Measurements from ENCODE around the gene MRPL17.
"Not testable (repeated sequence)": the region's sequence is repeated elsewhere in the genome, so short reads cannot be mapped to it uniquely, and the experiment has no call there.

MRPL17 gene

GRCh38 chr11:6682936-6683861 lies at the start of gene MRPL17:
Gene MRPL17, minus strand, starts transcription at chr11:6683340. Its CDS starts 44 bp downstream, at chr11:6683296.
- no peaks in the 10 kb centered on the region for H3K36me3 ChIP-seq (ENCODE audit: control insufficient read depth, insufficient read depth, low read length)
- peaks cover 11% of the 10 kb centered on the region for H3K4me1 ChIP-seq (ENCODE audit: control insufficient read depth, insufficient read depth, low read length)
- no peaks in the 10 kb centered on the region for H3K27me3 ChIP-seq (ENCODE audit: control insufficient read depth, insufficient read depth, low read length)
- H3K4me3 ChIP-seq (ENCODE audit: low read length) = peak within 1 kb of the TSS; percentile 99
- H3K9ac ChIP-seq (ENCODE audit: low read length) = peak within 1 kb of the TSS; percentile 95
- peak within 1 kb of the TSS; percentile 97 for H3K27ac ChIP-seq (ENCODE audit: low read depth, low read length)

- Histone ChIP-seq H3K36me3 (ENCODE audit: control insufficient read depth, insufficient read depth, low read length) (no peaks in the 10 kb centered on the region), H3K4me3 (ENCODE audit: low read length) (no peak overlapping the region), H3K9ac (ENCODE audit: low read length) (no peak overlapping the region), H3K27me3 (ENCODE audit: control insufficient read depth, insufficient read depth, low read length) (no peaks in the 10 kb centered on the region), H3K27ac (ENCODE audit: low read depth, low read length) (no peak overlapping the region), H3K4me1 (ENCODE audit: control insufficient read depth, insufficient read depth, low read length) (no peaks in the 10 kb centered on the region)
Observed at GRCh38 chr11:6727971-6728760, 45.0 kb upstream of the MRPL17 start.

DNA sequence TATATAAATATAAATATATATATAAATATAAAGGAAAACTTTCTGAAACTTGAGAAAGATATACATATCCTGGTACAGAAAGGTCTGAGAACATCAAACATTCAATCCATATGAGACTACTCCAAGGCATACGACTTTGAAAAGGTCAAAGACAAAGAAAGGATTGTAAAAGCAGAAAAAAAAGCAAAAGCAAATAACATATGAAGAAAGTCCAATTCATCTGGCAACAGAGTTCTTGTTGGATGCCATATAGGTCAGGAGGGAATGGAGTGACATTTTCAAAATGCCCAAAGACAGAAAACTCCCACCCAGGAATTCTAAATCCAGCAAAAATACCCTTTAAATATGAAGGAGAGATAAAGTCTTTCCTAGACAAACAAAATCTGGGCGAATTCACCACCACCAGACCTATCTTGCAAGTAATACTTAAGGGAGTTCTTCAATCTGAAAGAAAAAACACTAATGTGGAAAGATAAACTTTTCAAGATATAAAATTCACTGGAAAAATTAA lies 42.3 kb upstream of the MRPL17 start:
- H3K27me3 ChIP-seq (ENCODE audit: control insufficient read depth, insufficient read depth, low read length) = no peaks in the 10 kb centered on the region
- no peak overlapping the region for H3K9ac ChIP-seq (ENCODE audit: low read length)
- H3K4me1 ChIP-seq (ENCODE audit: control insufficient read depth, insufficient read depth, low read length) = no peaks in the 10 kb centered on the region
- H3K4me3 ChIP-seq (ENCODE audit: low read length) = no peak overlapping the region
- no peak overlapping the region for H3K27ac ChIP-seq (ENCODE audit: low read depth, low read length)
- H3K36me3 ChIP-seq (ENCODE audit: control insufficient read depth, insufficient read depth, low read length) = no peaks in the 10 kb centered on the region

DNA sequence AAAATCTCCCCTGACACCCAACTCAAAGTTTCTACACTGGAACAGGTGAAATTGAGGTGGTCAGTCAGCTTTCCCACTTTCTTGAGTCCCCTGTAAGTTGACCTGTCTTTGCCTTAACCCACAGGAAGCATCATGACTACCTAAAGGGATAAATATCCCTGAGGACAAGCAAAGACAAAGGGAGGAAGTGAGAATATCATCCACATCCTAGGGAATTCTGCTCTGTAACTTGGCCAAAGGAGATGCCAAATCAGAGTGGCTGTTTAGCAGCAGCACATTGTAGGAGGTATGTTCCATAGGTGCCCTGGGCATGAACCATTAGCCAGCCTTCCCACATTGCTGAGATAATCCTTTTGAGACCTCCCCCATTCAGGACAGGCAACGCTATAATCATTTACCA lies 40.9 kb upstream of the MRPL17 start:
- H3K9ac ChIP-seq (ENCODE audit: low read length) = no peak overlapping the region
- no peaks in the 10 kb centered on the region for H3K27me3 ChIP-seq (ENCODE audit: control insufficient read depth, insufficient read depth, low read length)
- no peaks in the 10 kb centered on the region for H3K4me1 ChIP-seq (ENCODE audit: control insufficient read depth, insufficient read depth, low read length)
- no peak overlapping the region for H3K4me3 ChIP-seq (ENCODE audit: low read length)
- H3K36me3 ChIP-seq (ENCODE audit: control insufficient read depth, insufficient read depth, low read length) = no peaks in the 10 kb centered on the region
- H3K27ac ChIP-seq (ENCODE audit: low read depth, low read length) = no peak overlapping the region

- H3K9ac ChIP-seq (ENCODE audit: low read length) = no peak overlapping the region
- no peaks in the 10 kb centered on the region for H3K4me1 ChIP-seq (ENCODE audit: control insufficient read depth, insufficient read depth, low read length)
- H3K27ac ChIP-seq (ENCODE audit: low read depth, low read length) = no peak overlapping the region
- no peaks in the 10 kb centered on the region for H3K36me3 ChIP-seq (ENCODE audit: control insufficient read depth, insufficient read depth, low read length)
- no peak overlapping the region for H3K4me3 ChIP-seq (ENCODE audit: low read length)
- no peaks in the 10 kb centered on the region for H3K27me3 ChIP-seq (ENCODE audit: control insufficient read depth, insufficient read depth, low read length)
Observed at GRCh38 chr11:6721343-6721742, 38.2 kb upstream of the MRPL17 start.

- no peak overlapping the region for H3K4me3 ChIP-seq (ENCODE audit: low read length)
- H3K4me1 ChIP-seq (ENCODE audit: control insufficient read depth, insufficient read depth, low read length) = no peaks in the 10 kb centered on the region
- no peaks in the 10 kb centered on the region for H3K27me3 ChIP-seq (ENCODE audit: control insufficient read depth, insufficient read depth, low read length)
- H3K27ac ChIP-seq (ENCODE audit: low read depth, low read length) = no peak overlapping the region
- no peak overlapping the region for H3K9ac ChIP-seq (ENCODE audit: low read length)
- no peaks in the 10 kb centered on the region for H3K36me3 ChIP-seq (ENCODE audit: control insufficient read depth, insufficient read depth, low read length)
Observed at GRCh38 chr11:6719576-6719975, 36.4 kb upstream of the MRPL17 start.

- Histone ChIP-seq H3K4me1 (ENCODE audit: control insufficient read depth, insufficient read depth, low read length) (no peaks in the 10 kb centered on the region), H3K4me3 (ENCODE audit: low read length) (no peak overlapping the region), H3K27ac (ENCODE audit: low read depth, low read length) (no peak overlapping the region), H3K27me3 (ENCODE audit: control insufficient read depth, insufficient read depth, low read length) (no peaks in the 10 kb centered on the region), H3K9ac (ENCODE audit: low read length) (no peak overlapping the region), H3K36me3 (ENCODE audit: control insufficient read depth, insufficient read depth, low read length) (no peaks in the 10 kb centered on the region)
Observed at GRCh38 chr11:6717426-6717825, 34.3 kb upstream of the MRPL17 start.

- H3K36me3 ChIP-seq (ENCODE audit: control insufficient read depth, insufficient read depth, low read length); H3K27ac ChIP-seq (ENCODE audit: low read depth, low read length); H3K4me1 ChIP-seq (ENCODE audit: control insufficient read depth, insufficient read depth, low read length); H3K4me3 ChIP-seq (ENCODE audit: low read length); H3K9ac ChIP-seq (ENCODE audit: low read length); H3K27me3 ChIP-seq (ENCODE audit: control insufficient read depth, insufficient read depth, low read length): not testable (repeated sequence)
Observed at GRCh38 chr11:6711552-6711951, 28.4 kb upstream of the MRPL17 start.

DNA sequence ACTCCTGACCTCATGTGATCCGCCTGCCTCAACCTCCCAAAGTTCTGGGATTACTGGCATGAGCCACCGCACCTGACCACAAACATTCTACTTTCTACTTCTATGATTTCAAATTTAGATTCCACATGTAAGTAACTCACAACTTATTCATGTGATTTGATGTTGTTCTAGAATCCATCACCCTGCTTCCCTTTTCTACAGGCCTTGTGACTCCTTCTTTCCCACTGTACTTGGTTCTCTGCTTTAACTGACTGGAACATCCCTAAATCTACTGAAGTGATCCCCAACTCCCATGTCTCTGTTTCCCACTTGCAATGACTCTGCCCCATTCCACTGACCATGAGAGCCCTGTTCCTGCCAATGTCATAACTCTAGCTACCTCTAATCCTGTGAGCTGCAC lies 25.7 kb upstream of the MRPL17 start:
- no peak overlapping the region for H3K27ac ChIP-seq (ENCODE audit: low read depth, low read length)
- H3K4me3 ChIP-seq (ENCODE audit: low read length) = no peak overlapping the region
- H3K4me1 ChIP-seq (ENCODE audit: control insufficient read depth, insufficient read depth, low read length) = no peaks in the 10 kb centered on the region
- no peak overlapping the region for H3K9ac ChIP-seq (ENCODE audit: low read length)
- H3K36me3 ChIP-seq (ENCODE audit: control insufficient read depth, insufficient read depth, low read length) = no peaks in the 10 kb centered on the region
- H3K27me3 ChIP-seq (ENCODE audit: control insufficient read depth, insufficient read depth, low read length) = no peaks in the 10 kb centered on the region

- Histone ChIP-seq H3K4me3 (ENCODE audit: low read length) (no peak overlapping the region), H3K27me3 (ENCODE audit: control insufficient read depth, insufficient read depth, low read length) (no peaks in the 10 kb centered on the region), H3K9ac (ENCODE audit: low read length) (no peak overlapping the region), H3K27ac (ENCODE audit: low read depth, low read length) (no peak overlapping the region), H3K4me1 (ENCODE audit: control insufficient read depth, insufficient read depth, low read length) (no peaks in the 10 kb centered on the region), H3K36me3 (ENCODE audit: control insufficient read depth, insufficient read depth, low read length) (no peaks in the 10 kb centered on the region)
Observed at GRCh38 chr11:6705905-6706535, 22.9 kb upstream of the MRPL17 start.

GRCh38 chr11:6703247-6704063 lies 20.3 kb upstream of the MRPL17 start:
- no peak overlapping the region for H3K27ac ChIP-seq (ENCODE audit: low read depth, low read length)
- H3K9ac ChIP-seq (ENCODE audit: low read length) = no peak overlapping the region
- no peak overlapping the region for H3K4me3 ChIP-seq (ENCODE audit: low read length)
- no peaks in the 10 kb centered on the region for H3K27me3 ChIP-seq (ENCODE audit: control insufficient read depth, insufficient read depth, low read length)
- no peaks in the 10 kb centered on the region for H3K36me3 ChIP-seq (ENCODE audit: control insufficient read depth, insufficient read depth, low read length)
- H3K4me1 ChIP-seq (ENCODE audit: control insufficient read depth, insufficient read depth, low read length) = no peaks in the 10 kb centered on the region

Measured in rectal smooth muscle tissue (tissue), 1 donor.